Measurements from ENCODE around the gene C11orf98.

The C11orf98 gene

DNA sequence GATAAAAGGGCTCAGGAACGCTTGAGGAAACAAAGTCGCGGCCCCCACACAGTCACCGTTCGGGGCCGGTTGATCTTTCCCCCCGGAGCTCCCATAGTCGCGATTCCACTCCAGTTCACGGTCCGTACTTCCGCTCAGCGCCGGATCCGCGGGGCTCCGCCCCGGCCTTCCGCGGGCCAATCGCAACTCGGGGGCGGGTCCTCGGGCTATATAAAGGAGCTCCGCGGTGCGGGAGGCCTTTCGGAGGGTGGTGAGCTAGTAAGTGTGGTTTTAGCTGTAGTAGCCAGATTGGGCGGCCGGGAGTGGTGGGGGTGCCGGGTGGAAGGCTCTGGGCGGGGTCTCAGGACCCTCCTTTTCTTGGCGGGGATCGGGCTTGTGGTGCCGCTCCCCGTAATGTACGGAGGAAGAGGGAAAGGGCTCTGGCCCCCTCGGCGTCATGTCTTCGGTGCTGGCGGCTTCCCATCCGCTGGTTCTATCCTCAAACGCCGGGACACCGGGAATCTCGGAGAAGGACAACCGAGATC lies at the start of gene C11orf98, which contains the start of gene CSKMT:
Gene C11orf98, minus strand, starts transcription at position 136 of the 524 bp plus-strand sequence. Its CDS starts 41 bp downstream, at position 95.
Gene CSKMT, plus strand, starts transcription at position 238 of the 524 bp plus-strand sequence. CDS start 568 bp downstream, outside the sequence.
- peaks cover 70% of the 10 kb centered on the region for H3K36me3 ChIP-seq (ENCODE audit: control insufficient read depth, low read length)
- peaks cover 42% of the 10 kb centered on the region for H3K4me1 ChIP-seq (ENCODE audit: control insufficient read depth, low read length)
- H3K9me3 ChIP-seq (ENCODE audit: control insufficient read depth, insufficient read depth, low read length) = no peaks in the 10 kb centered on the region
- peaks cover 67% of the 10 kb centered on the region for H3K79me2 ChIP-seq (ENCODE audit: control insufficient read depth, low read length)
- no peaks in the 10 kb centered on the region for H3K27me3 ChIP-seq (ENCODE audit: control insufficient read depth, low read length)
- no peak for TF ChIP-seq EZH2phosphoT487 (IDR thresholded peaks at IDR 0.05; ENCODE audit: borderline replicate concordance, low read length)
- TF ChIP-seq, protein P1, sequence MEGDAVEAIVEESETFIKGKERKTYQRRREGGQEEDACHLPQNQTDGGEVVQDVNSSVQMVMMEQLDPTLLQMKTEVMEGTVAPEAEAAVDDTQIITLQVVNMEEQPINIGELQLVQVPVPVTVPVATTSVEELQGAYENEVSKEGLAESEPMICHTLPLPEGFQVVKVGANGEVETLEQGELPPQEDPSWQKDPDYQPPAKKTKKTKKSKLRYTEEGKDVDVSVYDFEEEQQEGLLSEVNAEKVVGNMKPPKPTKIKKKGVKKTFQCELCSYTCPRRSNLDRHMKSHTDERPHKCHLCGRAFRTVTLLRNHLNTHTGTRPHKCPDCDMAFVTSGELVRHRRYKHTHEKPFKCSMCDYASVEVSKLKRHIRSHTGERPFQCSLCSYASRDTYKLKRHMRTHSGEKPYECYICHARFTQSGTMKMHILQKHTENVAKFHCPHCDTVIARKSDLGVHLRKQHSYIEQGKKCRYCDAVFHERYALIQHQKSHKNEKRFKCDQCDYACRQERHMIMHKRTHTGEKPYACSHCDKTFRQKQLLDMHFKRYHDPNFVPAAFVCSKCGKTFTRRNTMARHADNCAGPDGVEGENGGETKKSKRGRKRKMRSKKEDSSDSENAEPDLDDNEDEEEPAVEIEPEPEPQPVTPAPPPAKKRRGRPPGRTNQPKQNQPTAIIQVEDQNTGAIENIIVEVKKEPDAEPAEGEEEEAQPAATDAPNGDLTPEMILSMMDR (IDR thresholded peaks at IDR 0.05; ENCODE audit: low read depth, low read length, poor library complexity, severe bottlenecking) = no peak
- H3K4me3 ChIP-seq (ENCODE audit: low read length) = peak within 1 kb of the TSS; percentile 98
- peak within 1 kb of the TSS; percentile 99 for H3K4me2 ChIP-seq (ENCODE audit: low read length)
- H3K9me2 ChIP-seq (replicated peaks; ENCODE audit: control insufficient read depth, low read length) = no peaks in the 10 kb centered on the region
- H4K20me1 ChIP-seq (ENCODE audit: control insufficient read depth, insufficient read depth, low read depth, low read length) = peaks cover 12% of the 10 kb centered on the region
- H3F3A ChIP-seq (ENCODE audit: control insufficient read depth, insufficient read depth) = peaks cover 46% of the 10 kb centered on the region
- peak within 1 kb of the TSS; percentile 92 for H3K27ac ChIP-seq (ENCODE audit: low read depth, low read length)

GRCh38 chr11:62713343-62713742 lies 48.3 kb upstream of the C11orf98 start:
- Histone ChIP-seq H3K27me3 (ENCODE audit: control insufficient read depth, low read length) (no peaks in the 10 kb centered on the region), H3K4me1 (ENCODE audit: control insufficient read depth, low read length) (peaks cover 19% of the 10 kb centered on the region), H3K9me2 (replicated peaks; ENCODE audit: control insufficient read depth, low read length) (no peaks in the 10 kb centered on the region), H4K20me1 (ENCODE audit: control insufficient read depth, insufficient read depth, low read depth, low read length) (no peaks in the 10 kb centered on the region), H3K9me3 (ENCODE audit: control insufficient read depth, insufficient read depth, low read length) (no peaks in the 10 kb centered on the region), H3K4me2 (ENCODE audit: low read length) (no peak overlapping the region), H3K36me3 (ENCODE audit: control insufficient read depth, low read length) (peaks cover 82% of the 10 kb centered on the region), H3F3A (ENCODE audit: control insufficient read depth, insufficient read depth) (peaks cover 64% of the 10 kb centered on the region), H3K4me3 (ENCODE audit: low read length) (no peak overlapping the region), H3K27ac (ENCODE audit: low read depth, low read length) (peak overlapping the region; percentile 5; the same call in 1 of the 2 replicates), H3K79me2 (ENCODE audit: control insufficient read depth, low read length) (peaks cover 29% of the 10 kb centered on the region)
- no peak for TF ChIP-seq EZH2phosphoT487 (IDR thresholded peaks at IDR 0.05; ENCODE audit: borderline replicate concordance, low read length)
- TF ChIP-seq, protein P1 (IDR thresholded peaks at IDR 0.05; ENCODE audit: low read depth, low read length, poor library complexity, severe bottlenecking) = no peak

DNA sequence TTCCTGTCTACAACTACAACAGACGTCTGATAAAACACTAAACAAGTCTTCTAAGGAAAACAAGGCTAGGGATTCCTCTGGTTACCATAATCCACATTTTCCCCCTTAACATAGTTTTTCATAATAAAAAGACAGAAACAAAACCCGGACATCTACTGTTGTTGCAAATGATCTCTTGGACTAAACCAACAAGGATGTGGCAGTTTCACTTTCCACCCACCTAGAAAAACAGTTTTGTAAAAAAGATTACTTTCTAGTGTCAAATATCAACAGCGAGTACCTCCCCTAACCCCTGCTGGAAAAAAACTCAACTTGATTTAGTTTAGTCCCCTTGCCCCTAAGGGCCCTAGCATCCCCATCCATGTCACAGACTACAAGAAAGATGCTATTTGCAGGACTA lies 47.9 kb upstream of the C11orf98 start:
- Histone ChIP-seq H3K27ac (ENCODE audit: low read depth, low read length) (peak overlapping the region; percentile 5; the same call in 1 of the 2 replicates), H3K79me2 (ENCODE audit: control insufficient read depth, low read length) (peaks cover 29% of the 10 kb centered on the region), H3K9me3 (ENCODE audit: control insufficient read depth, insufficient read depth, low read length) (no peaks in the 10 kb centered on the region), H3K4me3 (ENCODE audit: low read length) (no peak overlapping the region), H3K27me3 (ENCODE audit: control insufficient read depth, low read length) (no peaks in the 10 kb centered on the region), H3F3A (ENCODE audit: control insufficient read depth, insufficient read depth) (peaks cover 62% of the 10 kb centered on the region), H3K4me1 (ENCODE audit: control insufficient read depth, low read length) (peaks cover 24% of the 10 kb centered on the region), H3K4me2 (ENCODE audit: low read length) (no peak overlapping the region), H3K36me3 (ENCODE audit: control insufficient read depth, low read length) (peaks cover 80% of the 10 kb centered on the region), H4K20me1 (ENCODE audit: control insufficient read depth, insufficient read depth, low read depth, low read length) (no peaks in the 10 kb centered on the region), H3K9me2 (replicated peaks; ENCODE audit: control insufficient read depth, low read length) (no peaks in the 10 kb centered on the region)
- TF ChIP-seq, protein P1 (IDR thresholded peaks at IDR 0.05; ENCODE audit: low read depth, low read length, poor library complexity, severe bottlenecking) = no peak
- TF ChIP-seq EZH2phosphoT487 (IDR thresholded peaks at IDR 0.05; ENCODE audit: borderline replicate concordance, low read length) = no peak
